Keratinocyte (primary cell): ENCODE measurements around the gene TH. TPM values are rescaled to one million over a fixed set of nuclear protein-coding genes. Genes with fewer than 3 reads are reported as not detected.

ENCODE experiments used
- DNase-seq: peaks from one replicate; pipeline ENCODE4 v3.0.0-alpha.2; 2011; ENCODE audit warnings: low read depth, missing footprints, low spot score
- FAIRE-seq: peaks from 2 replicates; lab custom pipeline; 2011; peaks lifted over from hg19 to GRCh38; lab: Jason Lieb, UNC
- H2AFZ ChIP-seq: 2 replicates; pipeline ENCODE4 v1.6.0; 2012; ENCODE audit warnings: low read length, control low read depth, inconsistent platforms; ENCODE audit not compliant: control insufficient read depth
- H3K27ac ChIP-seq: 2 replicates; pipeline ENCODE4 v1.5.1; 2011; ENCODE audit warnings: low read length; ENCODE audit not compliant: control insufficient read depth, insufficient read depth
- H3K27me3 ChIP-seq: 3 replicates; pipeline ENCODE4 v1.6.0; 2011; ENCODE audit warnings: low read length; ENCODE audit not compliant: control insufficient read depth, insufficient read depth; ENCODE audit errors: extremely low read depth
- H3K36me3 ChIP-seq, 2 experiments: 2 replicates in 1 of 2; 3 replicates in 1 of 2; pipeline ENCODE4 v1.5.1; 2011; ENCODE audit warnings: low read length in 2 of 2, mild to moderate bottlenecking in 1 of 2; ENCODE audit not compliant: control insufficient read depth in 2 of 2, insufficient read depth in 2 of 2; ENCODE audit errors: extremely low read depth in 1 of 2
- H3K4me1 ChIP-seq: 3 replicates; pipeline ENCODE4 v1.5.1; 2011; ENCODE audit warnings: low read length; ENCODE audit not compliant: control insufficient read depth, insufficient read depth; ENCODE audit errors: extremely low read depth
- H3K4me2 ChIP-seq: 3 replicates; pipeline ENCODE4 v1.6.0; 2011; ENCODE audit warnings: low read depth, low read length; ENCODE audit not compliant: control insufficient read depth, insufficient read depth; ENCODE audit errors: extremely low read depth
- H3K4me3 ChIP-seq, 3 experiments: fragments of 200-600 bp in 1 of 3; sonication (generic) in 1 of 3; 2 replicates in 2 of 3; 3 replicates in 1 of 3; pipeline ENCODE4 v1.5.1; 2011 to 2016; ENCODE audit warnings: low read length in 3 of 3, mild to moderate bottlenecking in 3 of 3, control low read depth in 2 of 3, inconsistent platforms in 1 of 3, low read depth in 1 of 3, mixed read lengths in 1 of 3, mixed run types in 1 of 3, moderate library complexity in 1 of 3; ENCODE audit not compliant: control insufficient read depth in 2 of 3, insufficient read depth in 2 of 3; ENCODE audit errors: extremely low read depth in 1 of 3
- H3K79me2 ChIP-seq: 2 replicates; pipeline ENCODE4 v1.6.0; 2012; ENCODE audit warnings: low read length; ENCODE audit not compliant: control insufficient read depth, insufficient read depth
- H3K9ac ChIP-seq: 3 replicates; pipeline ENCODE4 v1.6.0; 2011; ENCODE audit warnings: low read length; ENCODE audit not compliant: control insufficient read depth, insufficient read depth; ENCODE audit errors: extremely low read depth
- H3K9me1 ChIP-seq: 3 replicates; pipeline ENCODE4 v1.6.0; 2011; ENCODE audit warnings: low read length; ENCODE audit not compliant: control insufficient read depth, insufficient read depth; ENCODE audit errors: extremely low read depth
- H3K9me3 ChIP-seq: 2 replicates; pipeline ENCODE4 v1.5.1; 2012; ENCODE audit warnings: low read depth, low read length; ENCODE audit not compliant: control insufficient read depth
- H4K20me1 ChIP-seq: 3 replicates; pipeline ENCODE4 v1.6.0; 2011; ENCODE audit warnings: low read length; ENCODE audit not compliant: control insufficient read depth, insufficient read depth; ENCODE audit errors: extremely low read depth
- EZH2 ChIP-seq: IDR thresholded peaks from one replicate; pipeline ENCODE4 v1.6.1; 2012; ENCODE audit warnings: inconsistent platforms, mild to moderate bottlenecking, low read length, moderate library complexity
- dilution Hi-C: fragments of 300-500 bp; cut with MboI; formaldehyde crosslinking; loops from one replicate; pipeline ENCODE4 v1.7.0; 2020; ENCODE audit warnings: low sequenced_read_pairs; ENCODE audit not compliant: extremely low pct_ligation_motif_present
- polyA plus RNA-seq, 5 experiments: library from polyadenylated mRNA; depleted of rRNA in 3 of 5; stranded (reverse) in 3 of 5; stranded (forward) in 1 of 5; unstranded in 1 of 5; fragments of >200 nt; gene quantifications; 1 replicate in 1 of 5; 2 replicates in 3 of 5; 3 replicates in 1 of 5; pipeline versions ENCODE4 v1.2.1 to v1.2.3, GENCODE V29; 2011 to 2012; ENCODE audit warnings: missing spikeins in 2 of 5, low read depth in 1 of 5, low replicate concordance in 1 of 5
- TF ChIP-seq, protein P1 (sequence below), 3 experiments: IDR thresholded peaks in 1 of 3; conservative IDR thresholded peaks in 1 of 3; optimal IDR thresholded peaks in 1 of 3; 2 replicates in 2 of 3; 3 replicates in 1 of 3; pipeline versions ENCODE3 to v1.5.1; 2011; ENCODE audit warnings: low read length in 3 of 3, mild to moderate bottlenecking in 3 of 3, moderate library complexity in 2 of 3, control low read depth in 1 of 3, inconsistent platforms in 1 of 3; ENCODE audit not compliant: insufficient read depth in 2 of 3; ENCODE audit errors: extremely low read depth in 1 of 3

TH gene
- polyA plus RNA-seq, 1 donor (not counting 4 experiments of a cell fraction or from before 2014, with no cell fraction given) = 0.50 TPM

DNA sequence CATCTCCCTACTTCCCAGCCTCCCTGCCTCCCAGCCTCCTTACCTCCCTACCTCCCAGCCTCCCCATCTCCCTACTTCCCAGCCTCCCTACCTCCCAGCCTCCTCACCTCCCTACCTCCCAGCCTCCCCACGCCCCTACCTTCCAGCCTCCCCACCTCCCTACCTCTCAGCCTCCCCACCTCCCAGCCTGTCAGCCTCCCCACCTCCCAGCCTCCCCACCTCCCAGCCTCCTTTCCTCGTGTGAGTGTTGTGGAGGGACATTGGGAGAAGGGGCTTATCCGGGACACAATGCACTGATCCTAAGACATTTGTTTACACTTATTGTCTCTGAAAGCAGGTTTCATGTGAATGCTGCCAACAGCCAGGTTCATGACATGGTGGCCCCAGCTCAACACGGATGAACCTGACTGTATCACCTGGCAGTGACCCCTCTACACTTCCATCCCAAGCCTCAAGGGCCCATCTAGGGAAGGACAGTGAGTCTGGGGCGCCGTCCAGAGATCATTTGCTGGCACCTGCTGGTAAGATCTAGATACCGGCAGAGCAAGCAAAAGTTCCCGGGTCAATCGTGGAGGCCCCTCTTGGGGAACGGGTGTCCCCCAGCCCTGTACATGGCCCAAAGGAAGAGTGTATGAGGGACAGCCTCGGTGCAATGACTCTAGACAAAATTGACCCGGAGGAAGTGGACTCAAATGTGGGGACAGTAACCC, 34.5 kb upstream of the TH start:
- no peak overlapping the region for H3K9ac ChIP-seq
- dilution Hi-C loops = no loop called here
- no peak overlapping the region for H3K4me2 ChIP-seq
- no peak for DNase-seq
- peaks cover 2% of the 10 kb centered on the region for H4K20me1 ChIP-seq
- FAIRE-seq = no peak
- no peaks in the 10 kb centered on the region for H3K79me2 ChIP-seq
- H3K27me3 ChIP-seq = peaks cover 16% of the 10 kb centered on the region
- no peaks in the 10 kb centered on the region for H3K9me1 ChIP-seq
- H3K4me3 ChIP-seq = no peak overlapping the region
- peaks cover 20% of the 10 kb centered on the region for H3K4me1 ChIP-seq
- no peak for TF ChIP-seq EZH2
- TF ChIP-seq, protein P1, sequence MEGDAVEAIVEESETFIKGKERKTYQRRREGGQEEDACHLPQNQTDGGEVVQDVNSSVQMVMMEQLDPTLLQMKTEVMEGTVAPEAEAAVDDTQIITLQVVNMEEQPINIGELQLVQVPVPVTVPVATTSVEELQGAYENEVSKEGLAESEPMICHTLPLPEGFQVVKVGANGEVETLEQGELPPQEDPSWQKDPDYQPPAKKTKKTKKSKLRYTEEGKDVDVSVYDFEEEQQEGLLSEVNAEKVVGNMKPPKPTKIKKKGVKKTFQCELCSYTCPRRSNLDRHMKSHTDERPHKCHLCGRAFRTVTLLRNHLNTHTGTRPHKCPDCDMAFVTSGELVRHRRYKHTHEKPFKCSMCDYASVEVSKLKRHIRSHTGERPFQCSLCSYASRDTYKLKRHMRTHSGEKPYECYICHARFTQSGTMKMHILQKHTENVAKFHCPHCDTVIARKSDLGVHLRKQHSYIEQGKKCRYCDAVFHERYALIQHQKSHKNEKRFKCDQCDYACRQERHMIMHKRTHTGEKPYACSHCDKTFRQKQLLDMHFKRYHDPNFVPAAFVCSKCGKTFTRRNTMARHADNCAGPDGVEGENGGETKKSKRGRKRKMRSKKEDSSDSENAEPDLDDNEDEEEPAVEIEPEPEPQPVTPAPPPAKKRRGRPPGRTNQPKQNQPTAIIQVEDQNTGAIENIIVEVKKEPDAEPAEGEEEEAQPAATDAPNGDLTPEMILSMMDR (optimal IDR thresholded peaks at IDR 0.05 in 1 of 3, IDR thresholded peaks at IDR 0.05 in 1 of 3, conservative IDR thresholded peaks at IDR 0.05 in 1 of 3; ENCODE audit: extremely low read depth in 1 of 3, insufficient read depth in 2 of 3, low read length in 3 of 3) = no peak
- H3K27ac ChIP-seq = no peak overlapping the region
- no peaks in the 10 kb centered on the region for H3K36me3 ChIP-seq
- H3K9me3 ChIP-seq = no peaks in the 10 kb centered on the region
- H2AFZ ChIP-seq = no peak overlapping the region

DNA sequence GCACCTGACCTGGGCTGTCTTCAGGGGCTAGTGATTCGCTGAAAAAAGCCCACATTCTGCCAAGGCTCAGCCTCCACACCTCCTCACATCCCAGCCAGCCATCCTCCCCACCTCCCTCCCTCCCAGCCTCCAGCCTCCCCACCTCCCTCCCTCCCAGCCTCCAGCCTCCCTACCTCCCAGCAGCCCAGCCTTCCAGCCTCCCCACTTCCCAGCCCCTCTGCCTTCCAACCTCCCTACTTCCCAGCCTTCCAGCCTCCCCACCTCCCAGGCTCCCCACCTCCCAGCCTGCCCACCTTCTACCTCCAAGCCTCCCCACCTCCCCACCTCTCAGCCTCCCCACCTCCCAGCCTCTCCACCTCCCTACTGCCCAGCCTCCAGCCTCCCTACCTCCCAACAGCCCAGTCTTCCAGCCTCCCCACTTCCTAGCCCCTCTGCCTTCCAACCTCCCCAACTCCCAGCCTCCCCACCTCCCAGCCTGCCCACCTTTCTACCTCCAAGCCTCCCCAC, 33.7 kb upstream of the TH start:
- FAIRE-seq = no peak
- H2AFZ ChIP-seq = no peak overlapping the region
- no peaks in the 10 kb centered on the region for H3K79me2 ChIP-seq
- no peak overlapping the region for H3K4me2 ChIP-seq
- TF ChIP-seq, protein P1 (optimal IDR thresholded peaks at IDR 0.05 in 1 of 3, IDR thresholded peaks at IDR 0.05 in 1 of 3, conservative IDR thresholded peaks at IDR 0.05 in 1 of 3; ENCODE audit: extremely low read depth in 1 of 3, insufficient read depth in 2 of 3, low read length in 3 of 3) = no peak
- no peak for TF ChIP-seq EZH2
- H3K27ac ChIP-seq = no peak overlapping the region
- no peaks in the 10 kb centered on the region for H3K9me1 ChIP-seq
- H3K9ac ChIP-seq = no peak overlapping the region
- peaks cover 1% of the 10 kb centered on the region for H4K20me1 ChIP-seq
- H3K36me3 ChIP-seq = no peaks in the 10 kb centered on the region
- dilution Hi-C loops = no loop called here
- DNase-seq = no peak
- H3K27me3 ChIP-seq = peaks cover 16% of the 10 kb centered on the region
- no peaks in the 10 kb centered on the region for H3K9me3 ChIP-seq
- peaks cover 20% of the 10 kb centered on the region for H3K4me1 ChIP-seq
- no peak overlapping the region for H3K4me3 ChIP-seq
